ENCODE measurements around the gene AFF3. TPM values are rescaled to one million over a fixed set of nuclear protein-coding genes. Genes with fewer than 3 reads are reported as not detected.

The AFF3 gene
- total and polyA plus RNA-seq, 2 of the 8 experiments (the other 6 are each of a cell fraction or from before 2014, with no cell fraction given): 0.27 to 3.0 TPM

DNA sequence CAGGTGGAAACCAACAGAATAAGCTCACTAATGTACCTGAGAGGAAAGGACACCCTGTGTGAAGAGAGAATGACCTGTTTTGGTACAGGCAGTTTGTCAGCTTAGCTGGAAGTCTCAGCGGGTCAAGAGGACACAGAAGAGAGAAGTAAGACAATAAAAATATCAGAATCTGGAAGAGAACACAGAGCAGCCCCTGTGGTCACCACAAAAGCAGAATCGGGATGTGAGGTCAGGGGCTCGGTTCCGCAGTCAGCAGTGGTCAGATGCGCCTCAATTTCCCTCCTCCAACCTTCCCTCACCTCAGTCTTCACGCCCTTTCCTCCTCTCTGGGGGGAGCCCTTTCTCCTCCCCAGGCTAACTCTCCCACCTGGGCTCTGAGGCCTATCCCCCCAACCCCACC lies 122.9 kb downstream of the AFF3 start:
- DNase-seq (ENCODE audit: low read depth in 1 of 2, low spot score in 2 of 2) (no peak), FAIRE-seq (no peak)
- no peak overlapping the region for H3K4ac ChIP-seq (replicated peaks; ENCODE audit: insufficient read length, low read depth, low read length)
- no peak overlapping the region for H3K23ac ChIP-seq (ENCODE audit: insufficient read length)
- no peak overlapping the region for H4K8ac ChIP-seq (ENCODE audit: extremely low read depth, insufficient read depth, low read length)
- no peaks in the 10 kb centered on the region for H3K27me3 ChIP-seq (replicated peaks in 1 of 4; ENCODE audit: control insufficient read depth in 3 of 4, extremely low read depth in 1 of 4, insufficient read depth in 3 of 4, low read length in 3 of 4)
- peaks cover 0 to 10% of the 10 kb centered on the region in 2 experiments for H4K20me1 ChIP-seq (replicated peaks in 1 of 2; ENCODE audit: control insufficient read depth in 1 of 2, insufficient read depth in 2 of 2, low read length in 2 of 2)
- H4K91ac ChIP-seq (replicated peaks; ENCODE audit: insufficient read length, low read length): no peak overlapping the region
- no peak overlapping the region for H2BK15ac ChIP-seq (ENCODE audit: low read length)
- H3K4me1 ChIP-seq (replicated peaks in 1 of 4; ENCODE audit: control insufficient read depth in 3 of 4, insufficient read depth in 4 of 4, low read length in 3 of 4): no peaks in the 10 kb centered on the region
- H3K18ac ChIP-seq (ENCODE audit: extremely low read depth, low read length): no peak overlapping the region
- H2AFZ ChIP-seq (ENCODE audit: low read length): no peak overlapping the region
- H2BK12ac ChIP-seq (ENCODE audit: low read depth, low read length): no peak overlapping the region
- no peak overlapping the region for H3K56ac ChIP-seq (replicated peaks; ENCODE audit: insufficient read length, low read depth, low read length)
- H3K9me3 ChIP-seq (ENCODE audit: insufficient read depth in 2 of 2, low read depth in 1 of 2, low read length in 1 of 2): no peaks in the 10 kb centered on the region; a peak in 1 of 4 replicates
- ChIA-PET CTCF (ENCODE audit: partially characterized antibody) (no interaction called here), POLR2A (ENCODE audit: partially characterized antibody) (no interaction called here)
- no peaks in the 10 kb centered on the region for H3K79me1 ChIP-seq (ENCODE audit: low read depth, low read length)
- H3K4me2 ChIP-seq (ENCODE audit: insufficient read depth in 1 of 2, low read depth in 2 of 2, low read length in 2 of 2): no peak overlapping the region
- H3K9ac ChIP-seq (replicated peaks in 1 of 4; ENCODE audit: extremely low read depth in 1 of 4, low read depth in 3 of 4, low read length in 3 of 4): no peak overlapping the region
- no peak overlapping the region for H2AK5ac ChIP-seq (ENCODE audit: low read depth, low read length)
- no peak overlapping the region for H3K14ac ChIP-seq (ENCODE audit: insufficient read length)
- H3K23me2 ChIP-seq (ENCODE audit: low read depth, low read length): peaks cover 14% of the 10 kb centered on the region; the same call in 1 of the 2 replicates
- H4K5ac ChIP-seq (ENCODE audit: insufficient read length, low read depth, low read length): no peak overlapping the region
- H2BK5ac ChIP-seq (ENCODE audit: low read depth, low read length): no peak overlapping the region
- H3K27ac ChIP-seq (ENCODE audit: low read depth, low read length): no peak overlapping the region
- H2BK120ac ChIP-seq (replicated peaks; ENCODE audit: low read depth, low read length): no peak overlapping the region
- no peak overlapping the region for H3K4me3 ChIP-seq (ENCODE audit: extremely low read depth in 1 of 4, insufficient read depth in 2 of 4, low read depth in 3 of 4, low read length in 4 of 4)
- no peaks in the 10 kb centered on the region for H3K36me3 ChIP-seq (ENCODE audit: control insufficient read depth in 2 of 4, insufficient read depth in 4 of 4, low read length in 3 of 4)
- 79% methylated on average over 6 of the region's 6 CpGs; no CpG with 5 or more reads in 1 of the 2 experiments for WGBS, 2 experiments (ENCODE audit: extremely low coverage in 1 of 2, insufficient coverage in 1 of 2, insufficient read length in 1 of 2, insufficient replicate concordance in 2 of 2, low coverage in 1 of 2, low lambda C conversion rate in 2 of 2, missing lambda C conversion rate in 1 of 2)
- no peak overlapping the region for H2BK20ac ChIP-seq (ENCODE audit: low read length)
- H3K79me2 ChIP-seq (ENCODE audit: control insufficient read depth in 1 of 2, insufficient read depth in 2 of 2, low read length in 2 of 2): no peaks in the 10 kb centered on the region
- TF ChIP-seq PHF8 (conservative IDR thresholded peaks at IDR 0.05; ENCODE audit: low read depth, low read length) (no peak), CTBP2 (IDR thresholded peaks at IDR 0.05; ENCODE audit: borderline replicate concordance, insufficient read depth, insufficient read length, low read length) (no peak), CREB1 (IDR thresholded peaks at IDR 0.05) (no peak), CTCF (IDR thresholded peaks at IDR 0.05; ENCODE audit: control extremely low read depth in 1 of 3, insufficient read depth in 1 of 3, low read depth in 1 of 3, low read length in 3 of 3) (no peak), YY1 (IDR thresholded peaks at IDR 0.05; ENCODE audit: low read depth, low read length) (no peak), RFX5 (IDR thresholded peaks at IDR 0.05; ENCODE audit: borderline replicate concordance, low read depth, low read length) (no peak), RAD21 (IDR thresholded peaks at IDR 0.05 in 1 of 2, conservative IDR thresholded peaks at IDR 0.05 in 1 of 2; ENCODE audit: low read depth in 2 of 2, low read length in 2 of 2) (no peak), POLR2A (IDR thresholded peaks at IDR 0.05; ENCODE audit: control extremely low read depth in 1 of 2, low read depth in 2 of 2, low read length in 2 of 2) (no peak), JUN (IDR thresholded peaks at IDR 0.05; ENCODE audit: low read depth, low read length) (no peak), SIRT6 (IDR thresholded peaks at IDR 0.05; ENCODE audit: low read length) (no peak), SP4 (IDR thresholded peaks at IDR 0.05; ENCODE audit: low read length) (no peak), TAF7 (optimal IDR thresholded peaks at IDR 0.05; ENCODE audit: borderline replicate concordance, low read depth, low read length) (no peak), EZH2 (IDR thresholded peaks at IDR 0.05; ENCODE audit: low read depth, low read length, severe bottlenecking) (no peak)
